Testis (tissue), 3 donors: Measurements from ENCODE around the gene KCTD20. TPM values are rescaled to one million over a fixed set of nuclear protein-coding genes. Genes with fewer than 3 reads are reported as not detected.
"Not testable (repeated sequence)": the region's sequence is repeated elsewhere in the genome, so short reads cannot be mapped to it uniquely, and the experiment has no call there.

Experiments
- DNase-seq: peaks from one replicate; pipeline ENCODE4 v3.0.0-alpha.2; 2019
- H3K27ac ChIP-seq, 2 donors: fragments of 200-600 bp; sonication (generic); one replicate each; pipeline ENCODE4 v1.5.1; 2019
- H3K27me3 ChIP-seq: fragments of 200-600 bp; sonication (generic); one replicate; pipeline ENCODE4 v1.5.1; 2019
- H3K36me3 ChIP-seq: fragments of 200-600 bp; sonication (generic); one replicate; pipeline ENCODE4 v1.5.1; 2017; ENCODE audit warnings: low read depth; ENCODE audit errors: missing control alignments
- H3K4me1 ChIP-seq: fragments of 200-600 bp; sonication (generic); one replicate; pipeline ENCODE4 v1.5.1; 2019
- H3K4me3 ChIP-seq, 2 donors: fragments of 200-600 bp; sonication (generic); one replicate each; pipeline ENCODE4 v1.5.1; 2017 to 2019
- H3K9me3 ChIP-seq: fragments of 200-600 bp; sonication (generic); one replicate; pipeline ENCODE4 v1.5.1; 2017
- POLR2A ChIP-seq: fragments of 450-650 bp; IDR thresholded peaks from one replicate; pipeline ENCODE4 v1.6.1; 2017; ENCODE audit warnings: antibody characterized with exemption, mild to moderate bottlenecking, moderate library complexity
- WGBS, 2 donors: methylation state at CpG; one replicate each; pipeline ENCODE4 v1.1.5; 2018; 5-methylcytosine and 5-hydroxymethylcytosine counted together
- intact Hi-C: fragments of 100-400 bp; cut with DNase I; formaldehyde crosslinking; loops from one replicate; pipeline ENCODE4 v1.15.1; 2023; ENCODE audit warnings: low total_unique reads
- polyA plus RNA-seq: library from polyadenylated mRNA; stranded (reverse); fragments of 350-450 nt; fragmentation: Illumina TruSeq; extraction: RNeasy Lipid Tissue Mini Kit (QIAGEN cat#74804); gene quantifications from one replicate; pipeline ENCODE4 v1.2.3, GENCODE V29; 2014; ENCODE audit warnings: low read depth, low replicate concordance; ENCODE audit not compliant: insufficient read depth
- total RNA-seq, 2 donors: library from RNA; depleted of rRNA; stranded (reverse); fragments of >200 nt; gene quantifications; one replicate each; pipeline ENCODE4 v1.2.3, GENCODE V29; 2016
- TF ChIP-seq, protein P1 (sequence below), 3 experiments: fragments of 450-650 bp in 2 of 3; fragments of 200-600 bp in 1 of 3; sonication (generic) in 1 of 3; IDR thresholded peaks; one replicate each; pipeline ENCODE4 v1.5.1; 2016 to 2019; ENCODE audit warnings: antibody characterized with exemption in 3 of 3, mild to moderate bottlenecking in 2 of 3, moderate library complexity in 1 of 3

KCTD20 gene
- total and polyA plus RNA-seq, 3 donors from 2014 or later, result 21.8 to 35.5 (median 31.5) TPM

DNA sequence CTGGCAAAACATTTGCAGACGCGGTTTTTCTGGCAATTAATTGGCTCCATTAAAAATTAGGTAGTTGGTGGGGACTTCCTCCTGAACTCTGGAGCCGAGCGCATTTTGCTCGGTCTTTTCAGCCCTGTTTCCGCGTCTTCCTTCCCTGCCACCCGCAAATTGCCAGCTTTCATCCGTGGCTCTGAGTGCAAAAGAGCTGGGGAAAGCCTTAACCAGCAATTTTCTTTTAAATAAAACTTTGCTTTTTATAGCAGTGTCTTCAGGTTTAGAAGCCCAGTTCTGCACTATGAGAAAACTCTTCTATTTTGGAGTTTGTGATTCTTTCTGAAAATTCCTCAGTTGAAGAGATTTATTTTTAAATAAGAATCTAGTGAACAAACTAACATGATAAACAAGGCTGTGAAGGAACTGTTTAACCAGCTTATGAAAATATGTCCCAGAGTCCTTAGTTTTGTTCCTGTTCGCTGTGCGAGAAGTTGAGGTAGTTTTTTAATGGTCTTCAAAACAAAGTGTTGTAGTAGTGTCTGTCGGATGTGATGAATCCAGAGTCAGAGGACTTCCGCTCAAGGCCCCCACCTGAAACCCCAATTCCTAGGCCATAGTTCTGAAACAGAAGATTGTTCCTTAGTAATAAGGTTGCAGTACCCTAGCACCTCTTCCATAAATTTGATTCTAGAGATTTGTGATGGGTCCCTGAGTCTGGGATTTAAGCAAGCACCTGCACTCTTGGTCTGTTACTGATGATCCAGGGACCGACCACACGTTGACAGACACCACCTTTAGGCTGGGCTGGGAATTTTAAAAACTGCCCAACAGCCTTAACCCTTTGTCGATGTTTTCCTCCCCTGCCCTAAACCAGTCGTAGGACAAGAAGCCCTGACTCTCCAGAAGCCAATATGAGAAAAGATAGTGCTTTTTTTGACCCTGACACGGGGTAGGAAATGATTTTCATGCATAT is 950 bp downstream of the KCTD20 start:
- Histone ChIP-seq H3K27ac (peak overlapping the region; percentile 98 to 99), H3K27me3 (no peaks in the 10 kb centered on the region), H3K9me3 (no peaks in the 10 kb centered on the region), H3K36me3 (no peaks in the 10 kb centered on the region), H3K4me3 (peak overlapping the region; percentile 82 to 92), H3K4me1 (peaks cover 29% of the 10 kb centered on the region)
- DNase-seq, result no peak
- WGBS, 2 donors, result 1 to 3% methylated on average over 18 of the region's 18 CpGs
- intact Hi-C loops, result no loop called here
- TF ChIP-seq, protein P1, sequence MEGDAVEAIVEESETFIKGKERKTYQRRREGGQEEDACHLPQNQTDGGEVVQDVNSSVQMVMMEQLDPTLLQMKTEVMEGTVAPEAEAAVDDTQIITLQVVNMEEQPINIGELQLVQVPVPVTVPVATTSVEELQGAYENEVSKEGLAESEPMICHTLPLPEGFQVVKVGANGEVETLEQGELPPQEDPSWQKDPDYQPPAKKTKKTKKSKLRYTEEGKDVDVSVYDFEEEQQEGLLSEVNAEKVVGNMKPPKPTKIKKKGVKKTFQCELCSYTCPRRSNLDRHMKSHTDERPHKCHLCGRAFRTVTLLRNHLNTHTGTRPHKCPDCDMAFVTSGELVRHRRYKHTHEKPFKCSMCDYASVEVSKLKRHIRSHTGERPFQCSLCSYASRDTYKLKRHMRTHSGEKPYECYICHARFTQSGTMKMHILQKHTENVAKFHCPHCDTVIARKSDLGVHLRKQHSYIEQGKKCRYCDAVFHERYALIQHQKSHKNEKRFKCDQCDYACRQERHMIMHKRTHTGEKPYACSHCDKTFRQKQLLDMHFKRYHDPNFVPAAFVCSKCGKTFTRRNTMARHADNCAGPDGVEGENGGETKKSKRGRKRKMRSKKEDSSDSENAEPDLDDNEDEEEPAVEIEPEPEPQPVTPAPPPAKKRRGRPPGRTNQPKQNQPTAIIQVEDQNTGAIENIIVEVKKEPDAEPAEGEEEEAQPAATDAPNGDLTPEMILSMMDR (IDR thresholded peaks at IDR 0.05), result no peak
- no peak for TF ChIP-seq POLR2A

DNA sequence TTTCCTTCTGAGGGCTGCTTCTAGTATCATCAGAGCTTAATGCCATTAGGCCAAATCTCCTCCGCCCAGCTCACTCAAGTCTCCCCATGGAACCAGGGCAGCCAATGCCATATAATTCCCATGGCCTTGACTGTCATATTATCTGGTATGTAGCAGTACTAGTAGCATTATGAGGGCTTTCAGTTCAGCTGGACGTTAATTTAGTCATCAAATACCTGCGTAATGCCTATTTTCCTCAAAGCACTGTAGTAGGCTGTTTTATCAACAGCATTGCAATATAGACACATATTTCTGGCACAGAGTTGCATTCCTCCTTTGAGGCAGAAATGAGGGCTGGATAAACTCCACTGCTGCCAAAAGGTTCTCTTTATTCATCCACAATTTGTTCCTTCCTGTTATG is 1.7 kb downstream of the KCTD20 start:
- no peak for TF ChIP-seq POLR2A
- TF ChIP-seq, protein P1 (IDR thresholded peaks at IDR 0.05), result no peak
- Histone ChIP-seq H3K4me3 (peak overlapping the region; percentile 82 to 92), H3K9me3 (no peaks in the 10 kb centered on the region), H3K27me3 (no peaks in the 10 kb centered on the region), H3K36me3 (no peaks in the 10 kb centered on the region), H3K4me1 (peaks cover 29% of the 10 kb centered on the region), H3K27ac (peak overlapping the region; percentile 98 to 99)
- no peak for DNase-seq
- intact Hi-C loops, result no loop called here
- 25% methylated on average over 3 of the region's 3 CpGs for WGBS, 2 donors

DNA sequence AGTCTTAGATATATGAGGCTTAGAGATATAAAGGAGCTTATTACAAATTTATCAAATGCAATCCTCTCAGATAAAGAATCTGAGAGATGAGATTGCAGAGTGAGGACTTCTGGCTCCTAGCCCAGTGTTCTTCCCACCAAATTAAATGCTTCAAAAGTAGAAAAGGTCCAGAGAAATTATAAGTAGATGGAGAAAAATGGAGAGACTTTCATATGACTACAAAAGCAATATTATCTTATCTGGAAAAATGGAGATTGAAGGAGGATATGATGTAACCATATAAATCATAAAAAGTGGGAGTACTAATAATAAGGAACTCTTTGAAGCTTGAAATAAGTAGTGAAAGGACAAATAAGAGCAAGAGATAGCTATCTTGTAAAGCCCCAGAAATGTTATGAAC is 2.8 kb downstream of the KCTD20 start:
- H3K27ac ChIP-seq, result no peak overlapping the region
- intact Hi-C loops, result no loop called here
- H3K27me3 ChIP-seq, result no peaks in the 10 kb centered on the region
- H3K4me1 ChIP-seq, result peaks cover 29% of the 10 kb centered on the region
- no peaks in the 10 kb centered on the region for H3K9me3 ChIP-seq
- H3K4me3 ChIP-seq, result no peak overlapping the region
- DNase-seq, result no peak
- H3K36me3 ChIP-seq, result no peaks in the 10 kb centered on the region
- TF ChIP-seq, protein P1 (IDR thresholded peaks at IDR 0.05), result no peak
- TF ChIP-seq POLR2A, result no peak

DNA sequence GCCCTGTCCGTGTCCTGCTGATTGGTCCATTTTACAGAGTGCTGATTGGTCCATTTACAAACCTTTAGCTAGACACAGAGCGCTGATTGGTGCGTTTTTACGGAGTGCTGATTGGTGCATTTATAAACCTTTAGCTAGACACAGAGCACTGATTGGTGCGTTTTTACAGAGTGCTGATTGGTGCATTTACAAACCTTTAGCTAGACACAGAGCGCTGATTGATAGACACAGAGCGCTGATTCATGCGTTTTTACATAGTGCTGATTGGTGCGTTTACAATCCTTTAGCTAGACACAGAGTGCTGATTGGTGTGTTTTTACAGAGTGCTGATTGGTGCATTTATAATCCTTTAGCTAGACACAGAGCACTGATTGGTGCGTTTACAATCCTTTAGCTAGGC is 6.4 kb downstream of the KCTD20 start:
- 92 to 96% methylated on average over 10 of the region's 10 CpGs for WGBS, 2 donors

DNA sequence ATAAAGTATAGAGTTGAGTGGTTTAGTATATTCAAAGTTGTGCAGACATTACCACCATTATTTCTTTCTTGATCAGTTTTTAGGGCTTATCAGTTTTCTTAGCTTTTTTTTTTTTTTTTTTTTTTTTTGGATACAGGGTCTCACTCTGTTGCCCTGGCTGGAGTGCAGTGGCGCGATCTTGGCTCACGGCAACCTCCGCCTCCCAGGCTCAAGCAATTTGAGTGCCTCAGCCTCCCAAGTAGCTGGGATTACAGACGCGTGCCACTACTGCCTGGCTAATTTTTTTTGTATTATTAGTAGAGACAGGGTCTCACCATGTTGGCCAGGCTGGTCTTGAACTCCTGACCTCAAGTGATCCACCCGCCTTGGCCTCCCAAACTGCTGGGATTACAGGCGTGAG is 10.1 kb downstream of the KCTD20 start:
- H3K27me3 ChIP-seq, H3K4me1 ChIP-seq, H3K27ac ChIP-seq, H3K4me3 ChIP-seq, intact Hi-C loops, DNase-seq, H3K9me3 ChIP-seq, H3K36me3 ChIP-seq: not testable (repeated sequence)
- 84 to 98% methylated on average over 8 of the region's 8 CpGs for WGBS, 2 donors

More for the DNA sequence above, 6.4 kb downstream of the KCTD20 start:
- H3K27ac ChIP-seq, intact Hi-C loops, H3K36me3 ChIP-seq, H3K4me3 ChIP-seq, H3K27me3 ChIP-seq, H3K9me3 ChIP-seq: not testable (repeated sequence)
- peaks cover 16% of the 10 kb centered on the region for H3K4me1 ChIP-seq
- peak; percentile 26 for DNase-seq
